SK-N-SH treated with all-trans-retinoic acid at 6 μM for 48 hours (cell line): ENCODE measurements around the gene STN1.

Experiments
- ATAC-seq: fragments of 200-7000 bp; cut with Tn5 transposase; 3 replicates; pipeline ENCODE4 v1.9.1; 2020; ENCODE audit warnings: mild to moderate bottlenecking, moderate library complexity
- ARNTL ChIP-seq: fragments of 450-650 bp; formaldehyde crosslinking; IDR thresholded peaks from 2 replicates; pipeline ENCODE4 v1.5.0; 2020; ENCODE audit warnings: low read depth, mild to moderate bottlenecking, moderate library complexity, borderline replicate concordance
- CREB5 ChIP-seq: fragments of 250-450 bp; sonication (Bioruptor Pico); IDR thresholded peaks from 2 replicates; pipeline ENCODE4 v1.5.1; 2020; ENCODE audit warnings: low read depth, mild to moderate bottlenecking, moderate library complexity
- CSDC2 ChIP-seq: fragments of 250-450 bp; sonication (Bioruptor Pico); IDR thresholded peaks from 2 replicates; pipeline ENCODE4 v1.5.0; 2020; ENCODE audit warnings: mild to moderate bottlenecking, moderate library complexity
- CSRNP3 ChIP-seq: fragments of 250-450 bp; sonication (Bioruptor Pico); IDR thresholded peaks from 2 replicates; pipeline ENCODE4 v1.5.1; 2021; ENCODE audit warnings: mild to moderate bottlenecking, moderate library complexity
- ESRRG ChIP-seq: fragments of 250-450 bp; sonication (Bioruptor Pico); IDR thresholded peaks from 2 replicates; pipeline ENCODE4 v1.6.1; 2021; ENCODE audit warnings: mild to moderate bottlenecking
- GLIS3 ChIP-seq: fragments of 250-450 bp; sonication (Bioruptor Pico); IDR thresholded peaks from 2 replicates; pipeline ENCODE4 v1.5.0; 2020; ENCODE audit warnings: mild to moderate bottlenecking, moderate library complexity
- OSR1 ChIP-seq: fragments of 250-450 bp; sonication (Bioruptor Pico); IDR thresholded peaks from 2 replicates; pipeline ENCODE4 v1.8.0; 2022; ENCODE audit warnings: moderate library complexity, mild to moderate bottlenecking, inconsistent platforms
- PATZ1 ChIP-seq: fragments of 250-450 bp; sonication (Bioruptor Pico); IDR thresholded peaks from 2 replicates; pipeline ENCODE4 v1.8.0; 2020; ENCODE audit warnings: mild to moderate bottlenecking, moderate library complexity, borderline replicate concordance
- PPARA ChIP-seq: fragments of 250-450 bp; sonication (Bioruptor Pico); IDR thresholded peaks from 2 replicates; pipeline ENCODE4 v1.5.0; 2020; ENCODE audit warnings: mild to moderate bottlenecking, borderline replicate concordance
- RARB ChIP-seq: fragments of 250-450 bp; sonication (Bioruptor Pico); IDR thresholded peaks from 2 replicates; pipeline ENCODE4 v1.8.0; 2021; ENCODE audit warnings: mild to moderate bottlenecking, moderate library complexity
- SNAI2 ChIP-seq: fragments of 250-450 bp; sonication (Bioruptor Pico); IDR thresholded peaks from 2 replicates; pipeline ENCODE4 v1.5.0; 2020; ENCODE audit warnings: mild to moderate bottlenecking, moderate library complexity
- TSHZ2 ChIP-seq: fragments of 250-450 bp; sonication (Bioruptor Pico); IDR thresholded peaks from 2 replicates; pipeline ENCODE4 v1.5.0; 2020; ENCODE audit warnings: mild to moderate bottlenecking, moderate library complexity
- ZC3H10 ChIP-seq: fragments of 250-450 bp; sonication (Bioruptor Pico); IDR thresholded peaks from 2 replicates; pipeline ENCODE4 v1.5.1; 2021; ENCODE audit warnings: mild to moderate bottlenecking, moderate library complexity
- ZFP30 ChIP-seq: fragments of 450-650 bp; formaldehyde crosslinking; IDR thresholded peaks from 2 replicates; pipeline ENCODE4 v1.5.0; 2022; ENCODE audit warnings: mild to moderate bottlenecking, moderate library complexity
- ZNF565 ChIP-seq: fragments of 450-650 bp; formaldehyde crosslinking; conservative IDR thresholded peaks from 2 replicates; pipeline ENCODE4 v1.5.0; 2020; ENCODE audit warnings: low read depth, mild to moderate bottlenecking, moderate library complexity
- ZNF70 ChIP-seq: fragments of 450-650 bp; formaldehyde crosslinking; IDR thresholded peaks from 2 replicates; pipeline ENCODE4 v1.5.0; 2020; ENCODE audit warnings: mild to moderate bottlenecking, moderate library complexity
- ZNF8 ChIP-seq: fragments of 450-650 bp; formaldehyde crosslinking; IDR thresholded peaks from 2 replicates; pipeline ENCODE4 v1.5.0; 2020; ENCODE audit warnings: mild to moderate bottlenecking, moderate library complexity

Gene STN1

GRCh38 chr10:103854265-103854685 lies 63.7 kb downstream of the STN1 start:
- TF ChIP-seq ARNTL, result no peak
- no peak for TF ChIP-seq ZFP30 (CRISPR knock-in tag)
- TF ChIP-seq PATZ1, result no peak
- no peak for TF ChIP-seq SNAI2 (CRISPR knock-in tag)
- TF ChIP-seq CREB5 (CRISPR knock-in tag), result no peak
- no peak for TF ChIP-seq CSDC2 (CRISPR knock-in tag)
- TF ChIP-seq RARB (CRISPR knock-in tag), result no peak
- TF ChIP-seq OSR1 (CRISPR knock-in tag), result no peak
- ATAC-seq, result peak; percentile 4

GRCh38 chr10:103853428-103854264 lies 64.3 kb downstream of the STN1 start:
- no peak for ATAC-seq
- TF ChIP-seq PATZ1, result no peak
- TF ChIP-seq ZNF70, result no peak
- no peak for TF ChIP-seq CSRNP3
- no peak for TF ChIP-seq TSHZ2
- TF ChIP-seq CREB5 (CRISPR knock-in tag), result no peak
- no peak for TF ChIP-seq ESRRG (CRISPR knock-in tag)

- ATAC-seq, result no peak
- TF ChIP-seq ESRRG (CRISPR knock-in tag), result no peak
- no peak for TF ChIP-seq GLIS3 (CRISPR knock-in tag)
- no peak for TF ChIP-seq ZFP30 (CRISPR knock-in tag)
- TF ChIP-seq CSDC2 (CRISPR knock-in tag), result no peak
- no peak for TF ChIP-seq CREB5 (CRISPR knock-in tag)
- no peak for TF ChIP-seq TSHZ2
- TF ChIP-seq ZNF70, result no peak
- no peak for TF ChIP-seq PATZ1
- TF ChIP-seq SNAI2 (CRISPR knock-in tag), result no peak
- no peak for TF ChIP-seq ZC3H10 (CRISPR knock-in tag)
- no peak for TF ChIP-seq ZNF8
- TF ChIP-seq PPARA (CRISPR knock-in tag), result no peak
- no peak for TF ChIP-seq ZNF565
Measured at GRCh38 chr10:103852856-103853255, 65.1 kb downstream of the STN1 start.
